ENCODE results near the gene FBXL16.

Gene FBXL16

GRCh38 chr16:710500-711075, 5.0 kb upstream of the FBXL16 start:
- no peak for DNase-seq (ENCODE audit: low read depth in 3 of 3)

- no peak for DNase-seq (ENCODE audit: low read depth in 3 of 3)
These were observed 4.2 kb upstream of the FBXL16 start for GRCh38 chr16:709566-710499.

- DNase-seq (ENCODE audit: low read depth in 3 of 3) = no peak
These were observed 3.4 kb upstream of the FBXL16 start for GRCh38 chr16:708959-709358.

- no peak for DNase-seq (ENCODE audit: low read depth in 3 of 3)
These were observed 2.4 kb upstream of the FBXL16 start for GRCh38 chr16:708019-708418.

GRCh38 chr16:707062-707538, 1.5 kb upstream of the FBXL16 start:
- no peak for DNase-seq (ENCODE audit: low read depth in 3 of 3)

GRCh38 chr16:706189-707061, 824 bp upstream of the FBXL16 start:
- DNase-seq (ENCODE audit: low read depth in 3 of 3) = no peak

GRCh38 chr16:704552-705380, 835 bp downstream of the FBXL16 start:
- DNase-seq (ENCODE audit: low read depth in 3 of 3) = no peak

GRCh38 chr16:704047-704446, 1.6 kb downstream of the FBXL16 start:
- no peak for DNase-seq (ENCODE audit: low read depth in 3 of 3)

GRCh38 chr16:703406-703805, 2.2 kb downstream of the FBXL16 start:
- DNase-seq (ENCODE audit: low read depth in 3 of 3) = no peak

GRCh38 chr16:702341-702740, 3.3 kb downstream of the FBXL16 start:
- DNase-seq (ENCODE audit: low read depth in 3 of 3) = no peak

- DNase-seq (ENCODE audit: low read depth in 3 of 3) = no peak
These were observed 4.7 kb downstream of the FBXL16 start for GRCh38 chr16:700684-701584.

GRCh38 chr16:698911-699671, 6.5 kb downstream of the FBXL16 start:
- DNase-seq (ENCODE audit: low read depth in 3 of 3) = no peak

- peak in 2 of 3 experiments; percentile 44 to 59 for DNase-seq (ENCODE audit: low read depth in 3 of 3)
These were observed 10.1 kb downstream of the FBXL16 start for GRCh38 chr16:695355-696089.

GRCh38 chr16:694863-695354, 10.7 kb downstream of the FBXL16 start:
- DNase-seq (ENCODE audit: low read depth in 3 of 3) = no peak

GRCh38 chr16:694187-694862, 11.3 kb downstream of the FBXL16 start:
- no peak for DNase-seq (ENCODE audit: low read depth in 3 of 3)

GRCh38 chr16:693766-694165, 11.8 kb downstream of the FBXL16 start:
- no peak for DNase-seq (ENCODE audit: low read depth in 3 of 3)

GRCh38 chr16:693364-693763, 12.2 kb downstream of the FBXL16 start:
- DNase-seq (ENCODE audit: low read depth in 3 of 3) = no peak
